ENCODE results near the gene CD300E.

Gene CD300E

DNA sequence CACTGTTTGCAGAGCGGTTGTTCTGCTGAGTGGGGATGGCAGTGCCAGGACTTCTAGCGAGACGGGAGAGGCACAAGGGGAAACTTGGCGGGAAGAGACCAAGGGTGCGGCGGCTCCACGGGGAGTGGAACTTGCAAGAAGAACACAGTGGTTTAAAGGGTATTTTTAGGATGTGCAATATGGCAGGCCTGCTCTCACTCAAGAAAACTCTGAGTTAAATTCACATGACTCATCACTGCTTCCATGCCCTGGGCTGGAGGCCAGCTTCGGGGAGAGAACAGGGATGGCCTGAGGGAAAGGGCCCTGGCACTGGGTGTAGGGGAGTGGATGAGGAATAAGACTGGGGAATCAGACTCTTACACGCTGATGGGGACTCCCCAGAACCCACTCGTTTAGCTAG, 18.2 kb downstream of the CD300E start:
- H3K9ac ChIP-seq (ENCODE audit: low read length), result no peak overlapping the region
- TF ChIP-seq, protein P1, sequence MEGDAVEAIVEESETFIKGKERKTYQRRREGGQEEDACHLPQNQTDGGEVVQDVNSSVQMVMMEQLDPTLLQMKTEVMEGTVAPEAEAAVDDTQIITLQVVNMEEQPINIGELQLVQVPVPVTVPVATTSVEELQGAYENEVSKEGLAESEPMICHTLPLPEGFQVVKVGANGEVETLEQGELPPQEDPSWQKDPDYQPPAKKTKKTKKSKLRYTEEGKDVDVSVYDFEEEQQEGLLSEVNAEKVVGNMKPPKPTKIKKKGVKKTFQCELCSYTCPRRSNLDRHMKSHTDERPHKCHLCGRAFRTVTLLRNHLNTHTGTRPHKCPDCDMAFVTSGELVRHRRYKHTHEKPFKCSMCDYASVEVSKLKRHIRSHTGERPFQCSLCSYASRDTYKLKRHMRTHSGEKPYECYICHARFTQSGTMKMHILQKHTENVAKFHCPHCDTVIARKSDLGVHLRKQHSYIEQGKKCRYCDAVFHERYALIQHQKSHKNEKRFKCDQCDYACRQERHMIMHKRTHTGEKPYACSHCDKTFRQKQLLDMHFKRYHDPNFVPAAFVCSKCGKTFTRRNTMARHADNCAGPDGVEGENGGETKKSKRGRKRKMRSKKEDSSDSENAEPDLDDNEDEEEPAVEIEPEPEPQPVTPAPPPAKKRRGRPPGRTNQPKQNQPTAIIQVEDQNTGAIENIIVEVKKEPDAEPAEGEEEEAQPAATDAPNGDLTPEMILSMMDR (IDR thresholded peaks at IDR 0.05; ENCODE audit: low read depth, low read length), result no peak
- no peak for TF ChIP-seq EZH2phosphoT487 (IDR thresholded peaks at IDR 0.05; ENCODE audit: low read depth)
- no peak overlapping the region for H3K4me3 ChIP-seq (ENCODE audit: low read length)
- H3K36me3 ChIP-seq (replicated peaks; ENCODE audit: low read depth, low read length), result no peaks in the 10 kb centered on the region
- H3K9me3 ChIP-seq (ENCODE audit: insufficient read depth, low read length), result no peaks in the 10 kb centered on the region
- no peaks in the 10 kb centered on the region for H3K79me2 ChIP-seq (ENCODE audit: low read length)
- H4K20me1 ChIP-seq (ENCODE audit: insufficient read depth, low read length), result 0 out of 2 replicates have a peak, but pooled peaks cover 1% of the 10 kb centered on the region
- H3K27ac ChIP-seq (ENCODE audit: low read length), result no peak overlapping the region
- no peak overlapping the region for H2AFZ ChIP-seq (ENCODE audit: low read depth, low read length)
- H3K4me2 ChIP-seq (ENCODE audit: low read length), result no peak overlapping the region
- H3K4me1 ChIP-seq (ENCODE audit: low read length), result peaks cover 7% of the 10 kb centered on the region
- peaks cover 67% of the 10 kb centered on the region for H3K27me3 ChIP-seq (ENCODE audit: low read depth, low read length)

GRCh38 chr17:74604761-74605160, 18.8 kb downstream of the CD300E start:
- Histone ChIP-seq H3K4me1 (ENCODE audit: low read length) (peaks cover 8% of the 10 kb centered on the region), H3K36me3 (replicated peaks; ENCODE audit: low read depth, low read length) (no peaks in the 10 kb centered on the region), H4K20me1 (ENCODE audit: insufficient read depth, low read length) (no peaks in the 10 kb centered on the region), H3K9ac (ENCODE audit: low read length) (no peak overlapping the region), H3K4me2 (ENCODE audit: low read length) (no peak overlapping the region), H3K79me2 (ENCODE audit: low read length) (no peaks in the 10 kb centered on the region), H2AFZ (ENCODE audit: low read depth, low read length) (no peak overlapping the region), H3K9me3 (ENCODE audit: insufficient read depth, low read length) (no peaks in the 10 kb centered on the region), H3K27me3 (ENCODE audit: low read depth, low read length) (peaks cover 62% of the 10 kb centered on the region), H3K27ac (ENCODE audit: low read length) (no peak overlapping the region), H3K4me3 (ENCODE audit: low read length) (no peak overlapping the region)
- TF ChIP-seq, protein P1 (IDR thresholded peaks at IDR 0.05; ENCODE audit: low read depth, low read length), result no peak
- TF ChIP-seq EZH2phosphoT487 (IDR thresholded peaks at IDR 0.05; ENCODE audit: low read depth), result no peak

- Histone ChIP-seq H3K9ac (ENCODE audit: low read length) (no peak overlapping the region), H3K4me3 (ENCODE audit: low read length) (no peak overlapping the region), H2AFZ (ENCODE audit: low read depth, low read length) (no peak overlapping the region), H3K27ac (ENCODE audit: low read length) (no peak overlapping the region), H3K79me2 (ENCODE audit: low read length) (no peaks in the 10 kb centered on the region), H3K4me1 (ENCODE audit: low read length) (peaks cover 14% of the 10 kb centered on the region), H4K20me1 (ENCODE audit: insufficient read depth, low read length) (no peaks in the 10 kb centered on the region), H3K9me3 (ENCODE audit: insufficient read depth, low read length) (no peaks in the 10 kb centered on the region), H3K4me2 (ENCODE audit: low read length) (no peak overlapping the region), H3K36me3 (replicated peaks; ENCODE audit: low read depth, low read length) (no peaks in the 10 kb centered on the region), H3K27me3 (ENCODE audit: low read depth, low read length) (peaks cover 57% of the 10 kb centered on the region)
- TF ChIP-seq, protein P1 (IDR thresholded peaks at IDR 0.05; ENCODE audit: low read depth, low read length), result no peak
- TF ChIP-seq EZH2phosphoT487 (IDR thresholded peaks at IDR 0.05; ENCODE audit: low read depth), result no peak
Observed at GRCh38 chr17:74604200-74604599, 19.3 kb downstream of the CD300E start.

- Histone ChIP-seq H3K9me3 (ENCODE audit: insufficient read depth, low read length) (no peaks in the 10 kb centered on the region), H3K79me2 (ENCODE audit: low read length) (no peaks in the 10 kb centered on the region), H3K27ac (ENCODE audit: low read length) (no peak overlapping the region), H2AFZ (ENCODE audit: low read depth, low read length) (no peak overlapping the region), H3K4me2 (ENCODE audit: low read length) (no peak overlapping the region), H3K9ac (ENCODE audit: low read length) (no peak overlapping the region), H3K4me1 (ENCODE audit: low read length) (peaks cover 18% of the 10 kb centered on the region), H3K27me3 (ENCODE audit: low read depth, low read length) (peaks cover 57% of the 10 kb centered on the region), H3K36me3 (replicated peaks; ENCODE audit: low read depth, low read length) (no peaks in the 10 kb centered on the region), H4K20me1 (ENCODE audit: insufficient read depth, low read length) (no peaks in the 10 kb centered on the region), H3K4me3 (ENCODE audit: low read length) (no peak overlapping the region)
- TF ChIP-seq EZH2phosphoT487 (IDR thresholded peaks at IDR 0.05; ENCODE audit: low read depth), result no peak
- TF ChIP-seq, protein P1 (IDR thresholded peaks at IDR 0.05; ENCODE audit: low read depth, low read length), result no peak
Observed at GRCh38 chr17:74603746-74604145, 19.8 kb downstream of the CD300E start.

Measured in OCI-LY3 (cell line).